ENCODE results near the gene HNRNPLL.
"Not testable (repeated sequence)": the region's sequence is repeated elsewhere in the genome, so short reads cannot be mapped to it uniquely, and the experiment has no call there.

HNRNPLL gene

DNA sequence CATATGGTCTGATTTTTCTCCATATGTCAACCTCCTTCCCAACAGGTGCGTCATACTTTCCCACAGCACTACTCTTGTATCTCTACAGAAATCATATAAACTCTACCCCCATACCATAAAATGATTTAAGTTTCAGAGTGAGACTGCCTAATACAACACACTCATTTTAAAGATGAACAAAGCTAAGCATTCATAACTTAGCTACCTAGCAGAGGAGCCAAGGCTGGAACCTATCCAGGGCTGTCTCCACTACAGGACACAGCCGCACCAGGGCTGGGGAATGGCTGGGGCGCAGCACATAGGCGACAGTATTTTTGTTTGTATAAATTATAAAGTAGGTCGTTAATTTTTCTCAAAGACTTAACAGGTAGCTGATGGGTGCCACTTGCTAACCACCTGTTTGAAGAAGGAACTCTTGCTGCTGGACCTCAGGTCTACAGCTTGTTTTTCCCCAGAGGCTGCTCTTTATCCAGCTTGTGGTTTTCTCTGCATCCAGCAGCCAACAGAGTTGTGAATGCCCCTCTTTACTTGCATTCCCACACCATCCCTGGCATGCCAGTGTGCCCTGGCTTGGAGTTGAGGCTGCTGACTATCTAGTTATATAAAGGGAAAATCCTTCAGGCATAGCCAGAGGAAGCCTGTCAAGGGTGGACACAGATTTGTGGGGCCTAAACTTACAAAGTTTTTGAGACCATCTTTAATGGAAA is 62.0 kb downstream of the HNRNPLL start:
- H3K9me3 ChIP-seq (ENCODE audit: insufficient read depth, low read depth, low read length), result no peaks in the 10 kb centered on the region
- H4K20me1 ChIP-seq (ENCODE audit: insufficient read depth, low read length, poor library complexity, severe bottlenecking), result no peaks in the 10 kb centered on the region
- H3K79me2 ChIP-seq (ENCODE audit: insufficient read depth, low read length), result no peaks in the 10 kb centered on the region
- peaks cover 2% of the 10 kb centered on the region; the same call in 1 of the 2 replicates for H3F3A ChIP-seq (ENCODE audit: low read depth)
- H3K4me2 ChIP-seq (ENCODE audit: low read depth, low read length, poor library complexity, severe bottlenecking), result no peak overlapping the region
- no peak overlapping the region for H3K4me3 ChIP-seq (ENCODE audit: low read length, poor library complexity, severe bottlenecking)
- TF ChIP-seq EZH2phosphoT487 (IDR thresholded peaks at IDR 0.05; ENCODE audit: borderline replicate concordance) (no peak), CTCF (conservative IDR thresholded peaks at IDR 0.05; ENCODE audit: low read length) (no peak)
- no peaks in the 10 kb centered on the region for H3K9me2 ChIP-seq (replicated peaks; ENCODE audit: low read depth, low read length)
- no peaks in the 10 kb centered on the region for H3K36me3 ChIP-seq (ENCODE audit: insufficient read depth, low read length)
- no peak overlapping the region for H3K9ac ChIP-seq (ENCODE audit: low read depth, low read length, poor library complexity, severe bottlenecking)
- H2AFZ ChIP-seq (ENCODE audit: low read length), result no peak overlapping the region
- no peaks in the 10 kb centered on the region for H3K27me3 ChIP-seq (ENCODE audit: insufficient read depth, low read length, poor library complexity, severe bottlenecking)
- H3K4me1 ChIP-seq (ENCODE audit: insufficient read depth, low read length, poor library complexity, severe bottlenecking), result peaks cover 5% of the 10 kb centered on the region

DNA sequence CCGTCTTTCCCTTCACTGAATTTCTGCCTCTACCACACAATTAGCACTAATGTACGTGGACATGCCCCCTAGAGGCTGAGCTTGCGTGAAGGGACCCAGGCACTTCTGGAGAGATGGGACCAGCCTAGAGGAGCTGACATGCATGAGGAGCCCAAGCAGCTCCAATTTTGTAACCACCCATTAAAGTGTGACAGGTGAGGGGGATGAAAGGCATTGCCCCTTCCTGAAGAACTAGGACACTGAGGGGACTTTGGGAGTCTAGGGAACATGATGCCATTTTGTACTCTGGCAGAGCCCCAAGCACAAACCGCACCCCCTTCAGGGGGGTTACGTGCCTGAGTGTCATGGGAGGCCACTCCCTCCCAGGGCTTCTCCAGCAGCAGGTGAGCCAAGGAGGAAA is 63.6 kb downstream of the HNRNPLL start:
- no peaks in the 10 kb centered on the region for H3K9me3 ChIP-seq (ENCODE audit: insufficient read depth, low read depth, low read length)
- H4K20me1 ChIP-seq (ENCODE audit: insufficient read depth, low read length, poor library complexity, severe bottlenecking), result no peaks in the 10 kb centered on the region
- H3F3A ChIP-seq (ENCODE audit: low read depth), result peaks cover 2% of the 10 kb centered on the region; the same call in 1 of the 2 replicates
- H3K4me1 ChIP-seq (ENCODE audit: insufficient read depth, low read length, poor library complexity, severe bottlenecking), result peaks cover 5% of the 10 kb centered on the region
- H3K4me2 ChIP-seq (ENCODE audit: low read depth, low read length, poor library complexity, severe bottlenecking), result no peak overlapping the region
- no peak overlapping the region for H2AFZ ChIP-seq (ENCODE audit: low read length)
- no peaks in the 10 kb centered on the region for H3K79me2 ChIP-seq (ENCODE audit: insufficient read depth, low read length)
- peak; percentile 49 for TF ChIP-seq CTCF (conservative IDR thresholded peaks at IDR 0.05; ENCODE audit: low read length)
- TF ChIP-seq EZH2phosphoT487 (IDR thresholded peaks at IDR 0.05; ENCODE audit: borderline replicate concordance), result no peak
- no peaks in the 10 kb centered on the region for H3K27me3 ChIP-seq (ENCODE audit: insufficient read depth, low read length, poor library complexity, severe bottlenecking)
- H3K4me3 ChIP-seq (ENCODE audit: low read length, poor library complexity, severe bottlenecking), result no peak overlapping the region
- H3K36me3 ChIP-seq (ENCODE audit: insufficient read depth, low read length), result no peaks in the 10 kb centered on the region
- no peaks in the 10 kb centered on the region for H3K9me2 ChIP-seq (replicated peaks; ENCODE audit: low read depth, low read length)
- H3K9ac ChIP-seq (ENCODE audit: low read depth, low read length, poor library complexity, severe bottlenecking), result no peak overlapping the region

GRCh38 chr2:38537937-38538525 is 64.7 kb downstream of the HNRNPLL start:
- Histone ChIP-seq H3K36me3 (ENCODE audit: insufficient read depth, low read length) (no peaks in the 10 kb centered on the region), H3F3A (ENCODE audit: low read depth) (peaks cover 2% of the 10 kb centered on the region; the same call in 1 of the 2 replicates), H3K4me2 (ENCODE audit: low read depth, low read length, poor library complexity, severe bottlenecking) (no peak overlapping the region), H3K27me3 (ENCODE audit: insufficient read depth, low read length, poor library complexity, severe bottlenecking) (no peaks in the 10 kb centered on the region), H3K9me2 (replicated peaks; ENCODE audit: low read depth, low read length) (no peaks in the 10 kb centered on the region), H3K4me1 (ENCODE audit: insufficient read depth, low read length, poor library complexity, severe bottlenecking) (peaks cover 5% of the 10 kb centered on the region), H2AFZ (ENCODE audit: low read length) (no peak overlapping the region), H3K4me3 (ENCODE audit: low read length, poor library complexity, severe bottlenecking) (no peak overlapping the region), H4K20me1 (ENCODE audit: insufficient read depth, low read length, poor library complexity, severe bottlenecking) (no peaks in the 10 kb centered on the region), H3K9me3 (ENCODE audit: insufficient read depth, low read depth, low read length) (no peaks in the 10 kb centered on the region), H3K79me2 (ENCODE audit: insufficient read depth, low read length) (no peaks in the 10 kb centered on the region), H3K9ac (ENCODE audit: low read depth, low read length, poor library complexity, severe bottlenecking) (no peak overlapping the region)
- no peak for TF ChIP-seq CTCF (conservative IDR thresholded peaks at IDR 0.05; ENCODE audit: low read length)
- TF ChIP-seq EZH2phosphoT487 (IDR thresholded peaks at IDR 0.05; ENCODE audit: borderline replicate concordance), result no peak

DNA sequence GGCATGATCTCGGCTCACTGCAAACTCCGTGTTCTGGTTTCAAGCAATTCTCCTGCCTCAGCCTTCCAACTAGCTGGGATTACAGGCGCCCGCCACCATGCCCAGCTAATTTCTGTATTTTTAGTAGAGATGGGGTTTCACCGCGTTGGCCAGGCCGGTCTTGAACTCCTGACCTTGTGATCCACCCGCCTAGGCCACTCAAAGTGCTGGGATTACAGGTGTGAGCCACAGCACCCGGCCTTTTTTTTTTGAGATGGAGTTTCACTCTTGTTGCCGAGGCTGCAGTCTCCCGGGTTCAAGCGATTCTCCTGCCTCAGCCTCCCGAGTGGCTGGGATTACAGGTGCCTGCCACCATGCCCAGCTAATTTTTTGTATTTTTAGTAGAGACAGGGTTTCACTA is 65.4 kb downstream of the HNRNPLL start:
- not testable (repeated sequence) for H4K20me1 ChIP-seq (ENCODE audit: insufficient read depth, low read length, poor library complexity, severe bottlenecking); H3K4me2 ChIP-seq (ENCODE audit: low read depth, low read length, poor library complexity, severe bottlenecking); H3K27me3 ChIP-seq (ENCODE audit: insufficient read depth, low read length, poor library complexity, severe bottlenecking); H3K4me3 ChIP-seq (ENCODE audit: low read length, poor library complexity, severe bottlenecking); H3K9ac ChIP-seq (ENCODE audit: low read depth, low read length, poor library complexity, severe bottlenecking); H2AFZ ChIP-seq (ENCODE audit: low read length); H3K9me3 ChIP-seq (ENCODE audit: insufficient read depth, low read depth, low read length); H3F3A ChIP-seq (ENCODE audit: low read depth); H3K79me2 ChIP-seq (ENCODE audit: insufficient read depth, low read length); H3K36me3 ChIP-seq (ENCODE audit: insufficient read depth, low read length); H3K9me2 ChIP-seq (replicated peaks; ENCODE audit: low read depth, low read length); H3K4me1 ChIP-seq (ENCODE audit: insufficient read depth, low read length, poor library complexity, severe bottlenecking)

All from Loucy (cell line).